B cell (primary cell): Measurements from ENCODE around the gene HYAL1. TPM values are rescaled to one million over a fixed set of nuclear protein-coding genes. Genes with fewer than 3 reads are reported as not detected.
A peak's percentile ranks its signal among the peaks of the same experiment; 100 is the strongest.

Source experiments
- ATAC-seq: fragments of 200-7000 bp; cut with Tn5 transposase; one replicate; pipeline ENCODE4 v1.10.0; 2021; ENCODE audit warnings: low read depth, mild to moderate bottlenecking, moderate number of reproducible peaks, moderate library complexity
- CTCF ChIA-PET: fragments of 350-600 bp; sonication (Branson Sonifier 250); formaldehyde crosslinking; loops from one replicate; lab custom pipeline; 2021; ENCODE audit warnings: antibody characterized with exemption, inconsistent platforms; lab: Charles Lee
- POLR2A ChIA-PET: fragments of 350-600 bp; sonication (Branson Sonifier 250); formaldehyde crosslinking; loops from one replicate; lab custom pipeline; 2021; ENCODE audit warnings: antibody characterized with exemption; lab: Charles Lee
- DNase-seq: peaks from one replicate; pipeline ENCODE4 v3.0.0; 2013
- H2AFZ ChIP-seq: 2 replicates; pipeline ENCODE4 v1.6.1; 2012; ENCODE audit warnings: mild to moderate bottlenecking, low read depth, low read length; ENCODE audit not compliant: insufficient read depth, poor library complexity, severe bottlenecking
- H3K27ac ChIP-seq, 2 donors: 1 replicate in 1 of 2; 2 replicates in 1 of 2; pipeline ENCODE4 v1.5.1; 2012 to 2013; ENCODE audit warnings: low read length in 2 of 2, mild to moderate bottlenecking in 2 of 2, moderate library complexity in 1 of 2
- H3K27me3 ChIP-seq, 4 experiments: fragments of 200-600 bp in 1 of 4; sonication (generic) in 1 of 4; replicated peaks in 1 of 4; 1 replicate in 2 of 4; 2 replicates in 2 of 4; pipeline versions ENCODE4 v1.6.1 to v1.7.0; 2013 to 2016; ENCODE audit warnings: low read length in 3 of 4, mild to moderate bottlenecking in 2 of 4, mixed read lengths in 1 of 4, moderate library complexity in 1 of 4; ENCODE audit not compliant: insufficient read depth in 4 of 4, control insufficient read depth in 3 of 4; ENCODE audit errors: control extremely low read depth in 1 of 4
- H3K36me3 ChIP-seq, 2 experiments: replicated peaks in 1 of 2; 1 replicate in 1 of 2; 2 replicates in 1 of 2; pipeline versions ENCODE4 v1.6.1 to v1.7.1; 2013; ENCODE audit warnings: low read length in 1 of 2; ENCODE audit not compliant: insufficient read depth in 2 of 2, control insufficient read depth in 1 of 2; ENCODE audit errors: control extremely low read depth in 1 of 2, extremely low read depth in 1 of 2
- H3K4me1 ChIP-seq, 2 donors: fragments of 200-600 bp in 1 of 2; sonication (generic) in 1 of 2; 1 replicate in 1 of 2; 2 replicates in 1 of 2; pipeline versions ENCODE4 v1.5.1 to v1.6.1; 2013 to 2017; ENCODE audit warnings: low read length in 2 of 2; ENCODE audit not compliant: control insufficient read depth in 2 of 2, insufficient read depth in 2 of 2
- H3K4me2 ChIP-seq: replicated peaks from 2 replicates; pipeline ENCODE3; 2012; ENCODE audit warnings: mild to moderate bottlenecking, low read depth, low read length; ENCODE audit not compliant: poor library complexity, severe bottlenecking
- H3K4me3 ChIP-seq, 5 experiments: fragments of 200-600 bp in 1 of 5; sonication (generic) in 1 of 5; 1 replicate in 3 of 5; 2 replicates in 2 of 5; pipeline versions ENCODE4 v1.5.1 to v1.7.0; 2011 to 2016; ENCODE audit warnings: low read length in 4 of 5, mild to moderate bottlenecking in 4 of 5, low read depth in 2 of 5, control low read depth in 1 of 5, moderate library complexity in 1 of 5; ENCODE audit not compliant: insufficient read depth in 1 of 5; ENCODE audit errors: control extremely low read depth in 1 of 5, extremely low read depth in 1 of 5
- H3K79me2 ChIP-seq: fragments of 200-600 bp; sonication (generic); one replicate; pipeline ENCODE4 v1.6.0; 2016; ENCODE audit warnings: low read length; ENCODE audit not compliant: control insufficient read depth, insufficient read depth
- H3K9ac ChIP-seq: fragments of 200-600 bp; sonication (generic); 2 replicates; pipeline ENCODE4 v1.6.1; 2017; ENCODE audit warnings: mild to moderate bottlenecking, low read length, moderate library complexity
- H3K9me3 ChIP-seq, 3 donors: one replicate each; pipeline versions ENCODE4 v1.6.1 to v1.7.1; 2013; ENCODE audit warnings: low read length in 2 of 3; ENCODE audit not compliant: control insufficient read depth in 2 of 3, insufficient read depth in 1 of 3; ENCODE audit errors: control extremely low read depth in 1 of 3
- H4K20me1 ChIP-seq: 2 replicates; pipeline ENCODE4 v1.6.0; 2012; ENCODE audit warnings: mild to moderate bottlenecking, low read length; ENCODE audit not compliant: insufficient read depth, control insufficient read depth, poor library complexity, severe bottlenecking
- H3K27ac Mint-ChIP-seq: one replicate; pipeline ENCODE4 v1.8.0; 2021; ENCODE audit warnings: mixed read lengths
- H3K27me3 Mint-ChIP-seq: one replicate; pipeline ENCODE4 v1.8.0; 2021; ENCODE audit warnings: mixed read lengths
- H3K4me1 Mint-ChIP-seq: one replicate; pipeline ENCODE4 v1.8.0; 2021; ENCODE audit warnings: mixed read lengths
- H3K4me3 Mint-ChIP-seq: one replicate; pipeline ENCODE4 v1.8.0; 2021; ENCODE audit warnings: mixed read lengths
- H3K9me3 Mint-ChIP-seq: one replicate; pipeline ENCODE4 v1.8.0; 2022; ENCODE audit warnings: mixed read lengths; ENCODE audit not compliant: insufficient read depth
- EZH2 ChIP-seq: IDR thresholded peaks from 2 replicates; pipeline ENCODE4 v1.6.1; 2012; ENCODE audit warnings: borderline replicate concordance, low read depth, mild to moderate bottlenecking, moderate library complexity, low read length; ENCODE audit not compliant: insufficient read depth, poor library complexity, severe bottlenecking
- WGBS: methylation state at CpG from one replicate; pipeline ENCODE4 v1.1.5; 2013; ENCODE audit warnings: missing lambda C conversion rate; ENCODE audit not compliant: insufficient coverage; 5-methylcytosine and 5-hydroxymethylcytosine counted together
- intact Hi-C: fragments of 100-400 bp; cut with micrococcal nuclease; formaldehyde crosslinking; loops from one replicate; pipeline ENCODE4 v1.10.0; 2022
- polyA plus RNA-seq: library from polyadenylated mRNA; depleted of rRNA; stranded (reverse); fragments of >200 nt; gene quantifications from 2 replicates; pipeline ENCODE4 v1.2.3, GENCODE V29; 2012
- total RNA-seq, 2 donors: library from RNA; stranded (reverse); fragments of 120-200 nt in 1 of 2; gene quantifications; 1 replicate in 1 of 2; 2 replicates in 1 of 2; pipeline versions ENCODE4 v1.2.3 to v1.2.4, GENCODE V29; 2013 to 2022
- TF ChIP-seq, protein P1 (sequence below): fragments of 200-600 bp; IDR thresholded peaks from one replicate; pipeline ENCODE4 v1.8.0; 2022; ENCODE audit warnings: antibody characterized with exemption, mild to moderate bottlenecking

The HYAL1 gene
- total and polyA plus RNA-seq, 2 donors (not counting 1 experiment from before 2014, with no cell fraction given): 0.12 to 0.30 TPM

DNA sequence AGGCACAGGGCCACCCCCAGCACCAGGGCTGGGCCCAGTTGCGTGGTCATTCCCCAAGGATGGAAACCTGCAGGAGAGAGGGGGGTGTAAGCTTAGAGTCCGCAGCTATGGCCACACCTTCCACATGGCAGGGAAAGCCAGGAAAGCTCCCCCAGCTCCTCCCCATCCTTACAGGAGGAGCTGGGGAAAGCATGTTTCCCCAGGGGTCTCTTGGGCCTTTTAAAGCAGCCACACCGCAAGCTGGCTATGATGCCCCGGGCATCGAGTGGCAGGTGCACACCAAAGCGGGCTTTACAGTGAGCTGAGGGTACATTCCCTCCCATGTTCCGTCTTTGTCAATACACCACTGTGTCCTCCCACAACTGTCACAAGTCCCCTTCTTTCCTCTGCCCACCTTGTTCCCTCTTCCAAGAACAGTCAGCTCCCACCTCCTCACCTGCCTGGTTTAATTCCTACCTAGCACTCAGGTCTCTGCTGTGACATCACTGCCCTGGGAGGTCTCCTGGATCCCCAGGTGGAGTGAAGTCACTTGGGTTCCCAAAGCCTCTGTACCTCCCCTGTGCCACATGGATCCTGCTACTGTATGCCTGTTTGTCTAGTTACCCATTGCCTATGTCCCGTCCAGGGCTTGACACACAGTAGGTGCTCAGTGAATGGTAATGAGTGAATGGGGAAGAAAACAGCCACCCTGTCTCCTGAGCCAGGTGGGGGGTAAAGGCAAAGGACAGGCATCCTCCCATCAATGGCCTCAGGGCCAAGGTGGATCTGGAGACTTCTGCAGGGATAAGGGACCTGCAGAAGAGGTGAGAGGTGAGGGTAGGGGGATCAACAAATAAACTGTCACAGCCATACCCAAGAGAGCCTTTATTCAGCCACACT lies 7.6 kb downstream of the HYAL1 start:
- Mint-ChIP-seq H3K4me1 (peaks cover 45% of the 10 kb centered on the region), H3K27me3 (no peaks in the 10 kb centered on the region), H3K27ac (peak overlapping the region; percentile 15), H3K9me3 (no peaks in the 10 kb centered on the region), H3K4me3 (no peak overlapping the region)
- Histone ChIP-seq H3K36me3 (peaks cover 0 to 4% of the 10 kb centered on the region in 2 experiments), H3K4me3 (no peak overlapping the region), H4K20me1 (no peaks in the 10 kb centered on the region), H3K4me2 (no peak overlapping the region), H3K79me2 (peaks cover 25% of the 10 kb centered on the region), H3K9me3 (no peaks in the 10 kb centered on the region), H3K4me1 (peaks cover 30 to 41% of the 10 kb centered on the region in 2 donors), H3K27me3 (no peaks in the 10 kb centered on the region), H3K27ac (no peak overlapping the region), H2AFZ (no peak overlapping the region), H3K9ac (no peak overlapping the region)
- WGBS: 98% methylated on average over 7 of the region's 8 CpGs
- ATAC-seq (no peak), DNase-seq (no peak)
- intact Hi-C loops: loop anchor here (10.0 kb wide), 1 partner anchor 1089 kb away; the partner anchor contains the start of gene MANF
- TF ChIP-seq EZH2: no peak
- TF ChIP-seq, protein P1, sequence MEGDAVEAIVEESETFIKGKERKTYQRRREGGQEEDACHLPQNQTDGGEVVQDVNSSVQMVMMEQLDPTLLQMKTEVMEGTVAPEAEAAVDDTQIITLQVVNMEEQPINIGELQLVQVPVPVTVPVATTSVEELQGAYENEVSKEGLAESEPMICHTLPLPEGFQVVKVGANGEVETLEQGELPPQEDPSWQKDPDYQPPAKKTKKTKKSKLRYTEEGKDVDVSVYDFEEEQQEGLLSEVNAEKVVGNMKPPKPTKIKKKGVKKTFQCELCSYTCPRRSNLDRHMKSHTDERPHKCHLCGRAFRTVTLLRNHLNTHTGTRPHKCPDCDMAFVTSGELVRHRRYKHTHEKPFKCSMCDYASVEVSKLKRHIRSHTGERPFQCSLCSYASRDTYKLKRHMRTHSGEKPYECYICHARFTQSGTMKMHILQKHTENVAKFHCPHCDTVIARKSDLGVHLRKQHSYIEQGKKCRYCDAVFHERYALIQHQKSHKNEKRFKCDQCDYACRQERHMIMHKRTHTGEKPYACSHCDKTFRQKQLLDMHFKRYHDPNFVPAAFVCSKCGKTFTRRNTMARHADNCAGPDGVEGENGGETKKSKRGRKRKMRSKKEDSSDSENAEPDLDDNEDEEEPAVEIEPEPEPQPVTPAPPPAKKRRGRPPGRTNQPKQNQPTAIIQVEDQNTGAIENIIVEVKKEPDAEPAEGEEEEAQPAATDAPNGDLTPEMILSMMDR: no peak
- ChIA-PET CTCF (interaction anchor here (0.6 kb wide), 1 partner anchor 32 kb away, joined by 4 read pairs; no protein-coding TSS in a partner anchor), POLR2A (no interaction called here)
